ENCODE data around the gene CPLANE1. TPM values are rescaled to one million over a fixed set of nuclear protein-coding genes. Genes with fewer than 3 reads are reported as not detected.
"Not testable (repeated sequence)": the region's sequence is repeated elsewhere in the genome, so short reads cannot be mapped to it uniquely, and the experiment has no call there.

Gene CPLANE1
- total and polyA plus RNA-seq, 2 donors (not counting 3 experiments of a cell fraction or from before 2014, with no cell fraction given): 4.6 to 21.5 TPM

DNA sequence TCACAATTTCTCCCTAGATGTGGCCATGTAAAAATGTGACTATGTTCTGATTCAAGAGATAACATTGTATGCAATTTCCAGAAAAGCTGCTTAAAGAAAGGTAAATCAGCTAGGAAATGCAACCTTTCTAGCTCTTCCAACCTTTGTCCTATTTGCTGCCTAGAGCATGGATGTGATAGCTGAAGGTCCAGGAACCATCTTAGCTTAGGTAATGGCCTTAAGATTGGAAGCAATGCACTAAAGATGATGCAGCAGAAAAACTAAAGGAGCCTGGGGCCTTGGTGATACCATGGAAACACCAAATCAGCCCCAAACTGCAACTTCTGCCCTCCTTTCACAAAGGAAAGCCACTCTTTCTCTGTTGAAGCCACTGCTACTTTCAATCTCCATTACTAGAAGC, 27.0 kb downstream of the CPLANE1 start:
- no peak overlapping the region for H3K27ac ChIP-seq (ENCODE audit: insufficient read depth, low read depth, low read length)
- dilution Hi-C loops (cut with MboI; ENCODE audit: extremely low pct_ligation_motif_present, low sequenced_read_pairs) (no loop called here), intact Hi-C loops (cut with micrococcal nuclease) (no loop called here)
- no peak for FAIRE-seq
- ChIA-PET CTCF (no interaction called here), POLR2A (no interaction called here)
- no peaks in the 10 kb centered on the region for H3K79me2 ChIP-seq (ENCODE audit: control insufficient read depth, insufficient read depth, low read length)
- H3K4me2 ChIP-seq (ENCODE audit: insufficient read depth, low read length): no peak overlapping the region
- H3K4me3 ChIP-seq (replicated peaks in 1 of 3; ENCODE audit: insufficient read depth in 1 of 3, low read depth in 1 of 3, low read length in 3 of 3): no peak overlapping the region
- no peak overlapping the region for H2AFZ ChIP-seq (ENCODE audit: low read depth, low read length)
- BruUV-seq (replicated peaks): no TSS peak
- no peak for DNase-seq (ENCODE audit: low read depth, low spot score)
- TF ChIP-seq MYC (IDR thresholded peaks at IDR 0.05; ENCODE audit: low read depth, low read length) (no peak), POLR2A (IDR thresholded peaks at IDR 0.05; ENCODE audit: low read depth, low read length) (no peak), JUN (IDR thresholded peaks at IDR 0.05; ENCODE audit: borderline replicate concordance, insufficient read depth, insufficient read length, low read depth) (no peak), FOS (IDR thresholded peaks at IDR 0.05; ENCODE audit: borderline replicate concordance, insufficient read depth, low read length) (no peak), POLR2AphosphoS5 (IDR thresholded peaks at IDR 0.05; ENCODE audit: insufficient read depth, low read depth, low read length) (no peak), EZH2 (IDR thresholded peaks at IDR 0.05; ENCODE audit: borderline replicate concordance, low read depth, low read length, severe bottlenecking) (no peak), GATA2 (IDR thresholded peaks at IDR 0.05; ENCODE audit: insufficient read depth, insufficient read length, low read depth, low read length) (no peak)
- TF ChIP-seq, protein P1, sequence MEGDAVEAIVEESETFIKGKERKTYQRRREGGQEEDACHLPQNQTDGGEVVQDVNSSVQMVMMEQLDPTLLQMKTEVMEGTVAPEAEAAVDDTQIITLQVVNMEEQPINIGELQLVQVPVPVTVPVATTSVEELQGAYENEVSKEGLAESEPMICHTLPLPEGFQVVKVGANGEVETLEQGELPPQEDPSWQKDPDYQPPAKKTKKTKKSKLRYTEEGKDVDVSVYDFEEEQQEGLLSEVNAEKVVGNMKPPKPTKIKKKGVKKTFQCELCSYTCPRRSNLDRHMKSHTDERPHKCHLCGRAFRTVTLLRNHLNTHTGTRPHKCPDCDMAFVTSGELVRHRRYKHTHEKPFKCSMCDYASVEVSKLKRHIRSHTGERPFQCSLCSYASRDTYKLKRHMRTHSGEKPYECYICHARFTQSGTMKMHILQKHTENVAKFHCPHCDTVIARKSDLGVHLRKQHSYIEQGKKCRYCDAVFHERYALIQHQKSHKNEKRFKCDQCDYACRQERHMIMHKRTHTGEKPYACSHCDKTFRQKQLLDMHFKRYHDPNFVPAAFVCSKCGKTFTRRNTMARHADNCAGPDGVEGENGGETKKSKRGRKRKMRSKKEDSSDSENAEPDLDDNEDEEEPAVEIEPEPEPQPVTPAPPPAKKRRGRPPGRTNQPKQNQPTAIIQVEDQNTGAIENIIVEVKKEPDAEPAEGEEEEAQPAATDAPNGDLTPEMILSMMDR (IDR thresholded peaks at IDR 0.05; ENCODE audit: extremely low read depth in 1 of 2, insufficient read depth in 1 of 2, low read depth in 1 of 2, low read length in 2 of 2): no peak
- TF ChIP-seq, protein P2, sequence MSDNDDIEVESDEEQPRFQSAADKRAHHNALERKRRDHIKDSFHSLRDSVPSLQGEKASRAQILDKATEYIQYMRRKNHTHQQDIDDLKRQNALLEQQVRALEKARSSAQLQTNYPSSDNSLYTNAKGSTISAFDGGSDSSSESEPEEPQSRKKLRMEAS (IDR thresholded peaks at IDR 0.05; ENCODE audit: insufficient read depth, insufficient read length): no peak
- no peaks in the 10 kb centered on the region for H3K9me3 ChIP-seq (replicated peaks; ENCODE audit: control insufficient read depth, insufficient read depth, low read length)
- no peaks in the 10 kb centered on the region for H3K9me1 ChIP-seq (replicated peaks; ENCODE audit: control insufficient read depth, extremely low read depth, insufficient read depth, low read length)
- no peaks in the 10 kb centered on the region for H4K20me1 ChIP-seq (replicated peaks; ENCODE audit: control insufficient read depth, extremely low read depth, insufficient read depth, low read length)
- no peak overlapping the region for H3K9ac ChIP-seq (replicated peaks; ENCODE audit: extremely low read depth, insufficient read depth, low read length)
- H3K4me1 ChIP-seq (ENCODE audit: control insufficient read depth, extremely low read depth, insufficient read depth, low read length): no peaks in the 10 kb centered on the region
- no peaks in the 10 kb centered on the region for H3K27me3 ChIP-seq (ENCODE audit: control insufficient read depth in 2 of 2, insufficient read depth in 2 of 2, low read length in 2 of 2)
- H3K36me3 ChIP-seq (ENCODE audit: control insufficient read depth in 2 of 2, extremely low read depth in 1 of 2, insufficient read depth in 2 of 2, low read length in 2 of 2): peaks cover 6% of the 10 kb centered on the region in 2 experiments

DNA sequence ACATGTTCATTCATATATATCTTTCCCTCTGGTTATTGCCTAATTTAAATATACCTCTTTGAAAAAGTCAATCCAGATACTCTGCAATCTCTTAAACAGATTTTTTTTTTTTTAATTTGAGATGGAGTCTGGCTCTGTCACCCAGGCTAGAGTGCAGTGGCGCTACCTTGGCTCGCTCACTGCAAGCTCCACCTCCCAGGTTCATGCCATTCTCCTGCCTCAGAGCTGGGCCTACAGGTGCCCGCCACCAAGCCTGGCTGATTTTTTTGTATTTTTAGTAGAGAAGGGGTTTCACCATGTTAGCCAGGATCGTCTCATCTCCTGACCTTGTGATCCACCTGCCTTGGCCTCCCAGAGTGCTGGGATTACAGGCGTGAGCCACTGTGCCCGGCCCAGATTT, 28.8 kb downstream of the CPLANE1 start:
- H3K9me3 ChIP-seq (replicated peaks; ENCODE audit: control insufficient read depth, insufficient read depth, low read length); CTCF ChIA-PET; FAIRE-seq; H3K4me1 ChIP-seq (ENCODE audit: control insufficient read depth, extremely low read depth, insufficient read depth, low read length); BruUV-seq (replicated peaks); H3K27ac ChIP-seq (ENCODE audit: insufficient read depth, low read depth, low read length); H3K27me3 ChIP-seq (ENCODE audit: control insufficient read depth in 2 of 2, insufficient read depth in 2 of 2, low read length in 2 of 2); H2AFZ ChIP-seq (ENCODE audit: low read depth, low read length); intact Hi-C loops (cut with micrococcal nuclease); H3K4me2 ChIP-seq (ENCODE audit: insufficient read depth, low read length); H3K9me1 ChIP-seq (replicated peaks; ENCODE audit: control insufficient read depth, extremely low read depth, insufficient read depth, low read length); H4K20me1 ChIP-seq (replicated peaks; ENCODE audit: control insufficient read depth, extremely low read depth, insufficient read depth, low read length); H3K36me3 ChIP-seq (ENCODE audit: control insufficient read depth in 2 of 2, extremely low read depth in 1 of 2, insufficient read depth in 2 of 2, low read length in 2 of 2); dilution Hi-C loops (cut with MboI; ENCODE audit: extremely low pct_ligation_motif_present, low sequenced_read_pairs); H3K9ac ChIP-seq (replicated peaks; ENCODE audit: extremely low read depth, insufficient read depth, low read length); POLR2A ChIA-PET; H3K79me2 ChIP-seq (ENCODE audit: control insufficient read depth, insufficient read depth, low read length); DNase-seq (ENCODE audit: low read depth, low spot score); H3K4me3 ChIP-seq (replicated peaks in 1 of 3; ENCODE audit: insufficient read depth in 1 of 3, low read depth in 1 of 3, low read length in 3 of 3): not testable (repeated sequence)

DNA sequence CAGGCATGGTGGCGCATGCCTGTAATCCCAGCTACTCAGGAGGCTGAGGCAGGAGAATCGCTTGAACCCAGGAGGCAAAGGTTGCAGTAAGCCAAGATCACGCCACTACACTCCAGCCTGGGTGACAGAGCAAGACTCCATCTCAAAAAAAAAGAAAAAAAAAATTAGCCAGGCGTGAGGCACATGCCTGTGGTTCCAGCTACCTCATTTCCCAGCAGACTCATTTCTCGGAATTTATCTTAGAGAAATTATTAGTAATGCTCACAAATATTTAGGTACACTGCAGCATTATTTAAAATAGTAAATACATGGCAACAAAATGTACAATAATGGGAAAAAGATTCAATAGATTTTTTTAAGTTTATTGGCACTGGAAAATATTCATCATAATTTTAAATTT, 29.8 kb downstream of the CPLANE1 start:
- H3K9me1 ChIP-seq (replicated peaks; ENCODE audit: control insufficient read depth, extremely low read depth, insufficient read depth, low read length); POLR2A ChIA-PET; H3K27me3 ChIP-seq (ENCODE audit: control insufficient read depth in 2 of 2, insufficient read depth in 2 of 2, low read length in 2 of 2); H3K9me3 ChIP-seq (replicated peaks; ENCODE audit: control insufficient read depth, insufficient read depth, low read length); H3K4me2 ChIP-seq (ENCODE audit: insufficient read depth, low read length); H3K36me3 ChIP-seq (ENCODE audit: control insufficient read depth in 2 of 2, extremely low read depth in 1 of 2, insufficient read depth in 2 of 2, low read length in 2 of 2); H3K27ac ChIP-seq (ENCODE audit: insufficient read depth, low read depth, low read length); H3K9ac ChIP-seq (replicated peaks; ENCODE audit: extremely low read depth, insufficient read depth, low read length); H3K4me1 ChIP-seq (ENCODE audit: control insufficient read depth, extremely low read depth, insufficient read depth, low read length); dilution Hi-C loops (cut with MboI; ENCODE audit: extremely low pct_ligation_motif_present, low sequenced_read_pairs); DNase-seq (ENCODE audit: low read depth, low spot score); BruUV-seq (replicated peaks); H4K20me1 ChIP-seq (replicated peaks; ENCODE audit: control insufficient read depth, extremely low read depth, insufficient read depth, low read length); intact Hi-C loops (cut with micrococcal nuclease); H3K79me2 ChIP-seq (ENCODE audit: control insufficient read depth, insufficient read depth, low read length); H3K4me3 ChIP-seq (replicated peaks in 1 of 3; ENCODE audit: insufficient read depth in 1 of 3, low read depth in 1 of 3, low read length in 3 of 3); FAIRE-seq; H2AFZ ChIP-seq (ENCODE audit: low read depth, low read length): not testable (repeated sequence)
- CTCF ChIA-PET: interaction anchor here (2.6 kb wide), 1 partner anchor 10 kb away, joined by 9 read pairs; no protein-coding TSS in a partner anchor
